NCI-H1436 (cell line): ENCODE data around the gene CTNNA1.
"Not testable (repeated sequence)": the region's sequence is repeated elsewhere in the genome, so short reads cannot be mapped to it uniquely, and the experiment has no call there.

Experiments
- DNase-seq: peaks from one replicate; lab custom pipeline; 2025; lab: John Stamatoyannopoulos, UW

The CTNNA1 gene

DNA sequence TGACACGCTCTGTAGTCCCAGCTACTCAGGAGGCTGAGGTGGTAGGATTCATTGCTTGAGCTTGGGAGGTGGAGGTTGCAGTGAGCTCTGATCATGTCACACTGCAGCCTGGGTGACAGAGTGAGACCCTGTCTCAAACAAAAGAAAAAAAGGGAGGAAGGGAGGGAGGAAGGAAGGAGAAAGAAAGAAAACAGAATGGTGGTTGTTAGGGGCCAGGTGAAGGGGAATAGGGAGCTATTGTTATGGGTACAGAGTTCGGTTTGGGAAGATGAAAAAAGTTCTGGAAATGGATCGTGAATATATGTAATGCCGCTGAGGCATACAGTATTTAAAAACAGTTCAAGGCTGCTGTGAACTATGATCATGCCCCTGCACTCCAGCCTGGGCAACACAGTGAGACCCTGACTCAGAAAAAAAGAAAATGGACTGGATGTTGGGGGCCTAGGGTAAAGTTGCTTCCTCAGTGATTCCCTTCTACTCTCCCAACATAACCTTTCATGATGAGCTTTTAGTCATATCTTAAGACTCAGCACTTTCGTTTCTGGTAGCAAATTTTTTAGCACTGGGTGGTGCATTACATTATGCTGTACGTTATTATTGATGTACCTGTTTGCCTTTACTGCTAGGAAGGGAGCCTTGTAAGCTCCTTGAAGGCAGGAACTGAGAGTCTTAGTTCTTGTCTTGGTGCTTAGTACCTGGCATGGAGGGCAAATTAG, 4.0 kb downstream of the CTNNA1 start:
- DNase-seq = no peak

DNA sequence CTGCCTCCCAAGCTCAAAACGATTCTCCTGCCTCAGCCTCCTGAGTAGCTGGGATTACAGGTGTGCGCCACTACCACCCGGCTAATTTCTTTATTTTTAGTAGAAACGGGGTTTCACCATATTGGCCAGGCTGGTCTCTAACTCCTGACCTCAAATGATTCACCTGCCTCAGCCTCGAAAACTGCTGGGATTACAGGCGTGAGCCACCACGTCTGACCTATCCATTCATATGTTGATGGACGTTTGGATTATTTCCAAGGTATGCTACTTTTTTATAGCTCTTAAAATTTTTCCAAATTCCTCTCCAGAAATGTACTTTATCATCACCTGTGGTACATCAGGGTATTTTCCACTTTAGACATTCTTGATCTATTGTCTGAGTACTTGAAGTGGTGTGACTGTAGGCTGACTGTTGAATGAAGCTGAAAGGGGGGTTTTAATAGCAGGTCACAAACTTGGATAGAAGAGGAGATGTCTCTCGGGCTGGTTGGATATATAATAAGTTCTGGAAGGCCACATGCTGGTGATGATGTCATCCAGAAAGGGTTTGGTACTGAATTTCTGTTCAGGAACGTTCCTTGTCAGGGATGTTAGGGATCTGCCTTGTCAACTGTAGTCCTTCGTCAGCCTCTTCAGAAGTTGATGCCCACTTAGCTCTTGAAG, 7.4 kb downstream of the CTNNA1 start:
- no peak for DNase-seq

DNA sequence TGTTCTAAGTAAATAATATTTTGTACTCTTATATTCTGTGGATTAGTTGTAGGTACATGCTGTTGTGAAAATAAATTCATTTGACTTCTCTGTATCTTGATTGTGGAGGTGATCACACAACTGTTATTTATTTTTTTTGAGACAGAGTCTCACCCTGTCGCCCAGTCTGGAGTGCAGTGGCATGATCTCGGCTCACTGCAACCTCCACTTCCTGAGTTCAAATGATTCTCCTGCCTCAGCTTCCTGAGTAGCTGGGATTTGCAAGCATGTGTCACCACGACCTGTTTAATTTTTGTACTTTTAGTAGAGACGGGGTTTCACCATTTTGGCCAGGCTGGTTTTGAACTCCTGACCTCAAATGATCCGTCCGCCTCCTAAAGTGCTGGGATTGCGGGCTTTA, 7.9 kb downstream of the CTNNA1 start:
- not testable (repeated sequence) for DNase-seq

DNA sequence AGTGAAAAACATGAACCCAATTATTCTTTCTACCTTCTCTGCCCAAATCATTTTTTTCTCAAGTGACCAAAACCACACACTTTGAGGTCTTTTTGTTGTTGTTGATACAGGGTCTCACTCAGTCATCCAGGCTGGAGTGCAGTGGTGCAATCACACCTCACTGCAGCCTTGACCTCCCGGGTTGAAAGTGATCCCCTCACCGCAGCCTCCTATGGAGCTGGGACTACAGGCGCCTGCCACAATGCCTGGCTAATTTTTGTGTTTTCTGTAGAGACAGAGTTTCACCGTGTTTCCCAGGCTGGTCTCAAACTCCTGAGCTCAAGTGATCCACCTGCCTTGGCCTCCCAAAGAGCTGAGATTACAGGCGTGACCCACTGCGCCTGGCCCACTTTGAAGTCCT, 8.4 kb downstream of the CTNNA1 start:
- not testable (repeated sequence) for DNase-seq

DNA sequence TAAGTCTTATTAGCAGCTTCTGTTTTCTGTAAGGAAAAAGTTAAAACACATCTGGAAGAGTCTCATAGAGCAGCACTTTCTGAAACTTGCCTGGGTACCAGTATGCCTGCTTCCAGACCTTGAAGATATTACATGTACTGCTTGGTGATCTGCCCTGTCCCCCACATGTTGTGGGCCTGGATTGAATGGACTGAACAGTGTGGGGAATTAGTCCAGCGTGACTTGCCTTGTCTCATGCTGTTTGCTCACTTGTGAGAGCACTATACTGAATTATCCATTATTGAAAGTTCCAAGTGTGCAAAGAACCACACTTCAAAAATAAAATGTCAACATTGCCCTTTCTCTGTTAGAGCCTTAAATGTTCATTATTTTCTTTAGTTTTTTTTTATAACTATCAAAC, 8.9 kb downstream of the CTNNA1 start:
- DNase-seq = no peak

DNA sequence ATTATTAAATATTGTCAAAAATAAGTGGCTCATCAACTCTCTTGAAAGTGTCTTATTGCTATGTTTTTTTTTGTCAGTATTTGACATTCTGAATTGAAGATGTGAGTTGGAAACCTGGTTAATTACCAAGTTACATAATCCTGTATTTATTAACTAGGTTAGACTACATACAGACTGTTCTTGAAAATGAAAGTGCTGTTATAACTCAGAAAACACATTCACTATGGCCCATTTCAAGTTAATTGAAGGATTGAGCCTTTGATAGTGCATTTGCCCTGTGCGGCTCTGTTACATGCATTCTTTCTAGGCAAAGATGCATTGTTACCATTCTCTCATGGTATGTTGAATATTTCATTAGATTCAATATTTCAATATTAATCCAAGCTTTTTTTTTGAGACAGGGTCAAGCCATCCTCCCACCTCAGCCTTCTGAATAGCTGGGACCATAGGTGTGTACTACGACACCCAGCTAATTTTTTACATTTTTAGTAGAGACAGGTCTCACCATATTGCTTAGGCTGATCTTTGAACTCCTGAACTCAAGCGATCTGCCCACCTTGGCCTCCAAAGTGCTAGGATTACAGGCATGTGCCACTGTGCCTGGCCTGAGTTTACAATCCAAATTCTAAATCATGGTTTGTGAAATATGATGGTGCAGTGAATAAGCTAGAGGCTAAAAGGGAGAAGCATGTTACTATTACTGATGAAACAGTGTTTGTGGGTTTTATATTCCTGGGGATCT, 10.0 kb downstream of the CTNNA1 start:
- DNase-seq = no peak

DNA sequence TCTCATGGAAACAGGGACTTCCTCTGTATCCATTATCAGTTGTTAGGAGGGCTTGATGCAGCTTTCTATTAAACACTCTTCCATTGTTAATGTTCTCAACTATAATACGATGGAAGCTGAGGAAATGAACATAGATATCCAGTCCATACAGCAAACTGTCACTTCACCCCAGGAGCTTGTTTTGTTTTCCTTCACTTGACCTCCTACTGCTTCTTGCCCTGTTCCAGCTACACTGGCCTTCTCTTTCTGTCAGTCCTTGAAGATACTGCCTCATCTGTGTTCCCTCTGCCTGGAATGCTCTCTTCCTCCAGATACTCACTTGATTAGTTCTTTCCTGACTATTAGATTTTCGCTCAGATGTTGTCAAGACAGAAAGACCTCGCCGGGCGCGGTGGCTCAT, 17.1 kb downstream of the CTNNA1 start:
- no peak for DNase-seq

DNA sequence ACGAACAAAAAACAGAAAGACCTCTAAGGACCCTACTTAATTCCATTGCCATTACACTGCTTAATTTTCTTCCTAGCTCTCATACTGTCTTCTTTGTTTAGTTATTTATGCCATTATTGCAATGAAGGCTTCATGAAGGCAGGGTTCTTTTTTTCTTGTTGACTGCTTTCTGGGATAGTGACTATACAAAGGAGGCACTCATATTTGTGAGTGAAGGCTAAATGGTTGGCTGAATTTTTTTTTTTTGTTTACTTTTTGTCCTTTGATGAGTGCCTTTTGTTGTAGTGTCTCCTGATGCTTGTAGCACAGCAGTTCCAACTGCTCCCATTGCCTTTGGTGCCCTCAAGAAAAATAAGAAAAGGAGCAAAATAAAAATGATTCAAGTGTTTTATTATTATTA, 17.8 kb downstream of the CTNNA1 start:
- DNase-seq = no peak

DNA sequence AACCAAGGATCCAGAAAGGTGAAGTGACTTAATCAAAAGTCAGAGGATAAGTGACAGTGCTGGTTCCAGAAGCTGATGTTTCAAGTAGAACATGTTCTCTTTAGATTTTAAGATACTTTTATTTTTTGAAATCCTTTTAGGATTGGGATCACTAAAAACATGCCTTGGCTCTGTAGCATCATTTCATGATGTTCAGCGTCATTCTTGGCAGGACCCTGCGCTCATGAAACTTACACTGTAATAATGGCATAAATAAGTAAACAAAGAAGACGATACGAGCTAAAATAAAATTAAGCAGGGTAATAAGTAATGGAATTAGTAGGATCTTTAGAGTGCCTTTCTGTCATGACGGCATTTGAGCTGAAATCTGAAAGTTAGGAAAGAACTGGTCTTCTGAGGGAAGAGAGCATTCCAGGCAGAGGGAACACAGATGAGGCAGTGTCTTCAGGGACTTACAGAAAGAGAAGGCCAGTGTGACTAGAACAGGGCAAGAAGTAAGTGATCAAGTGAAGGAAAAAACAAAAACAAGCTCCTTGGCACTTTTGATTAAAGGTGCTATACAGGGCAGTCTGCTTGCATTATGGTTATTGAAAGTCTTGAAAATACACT, 19.9 kb downstream of the CTNNA1 start:
- no peak for DNase-seq

DNA sequence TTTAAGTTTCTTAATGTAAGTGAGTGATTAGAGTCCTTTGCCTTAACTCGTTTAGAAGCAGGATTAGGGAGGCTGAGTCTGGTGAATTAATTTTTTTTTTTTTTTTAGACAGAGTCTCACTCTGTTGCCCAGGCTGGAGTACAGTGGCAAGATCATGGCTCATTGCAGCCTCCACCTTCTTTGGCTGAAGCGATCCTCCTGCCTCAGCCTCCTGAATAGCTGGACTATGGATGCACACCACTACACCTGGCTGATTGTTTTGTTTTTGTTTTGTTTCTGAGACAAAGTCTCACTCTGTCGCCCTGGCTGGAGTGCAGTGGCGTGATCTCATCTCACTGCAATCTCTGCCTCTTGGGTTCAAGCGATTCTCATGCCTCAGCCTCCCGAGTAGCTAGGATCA, 20.4 kb downstream of the CTNNA1 start:
- not testable (repeated sequence) for DNase-seq

DNA sequence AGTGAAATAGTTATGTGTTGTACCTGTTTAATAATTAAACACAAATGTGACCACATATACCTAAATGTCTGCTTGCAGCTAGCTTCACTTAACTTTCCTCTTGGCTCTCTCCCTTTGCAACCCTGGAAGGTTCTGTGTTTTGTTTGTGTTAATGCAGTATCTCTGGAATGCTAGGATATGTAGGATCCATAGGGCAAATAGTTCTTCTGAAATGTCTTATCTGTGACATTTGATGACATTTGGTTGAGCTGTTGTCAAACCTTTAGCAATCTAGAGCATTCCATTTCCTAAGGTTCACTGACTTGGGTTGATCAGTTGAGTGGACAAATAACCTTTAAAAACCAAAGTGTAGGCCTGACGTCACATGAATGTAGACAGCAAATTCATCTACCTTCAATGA, 21.8 kb downstream of the CTNNA1 start:
- no peak for DNase-seq

DNA sequence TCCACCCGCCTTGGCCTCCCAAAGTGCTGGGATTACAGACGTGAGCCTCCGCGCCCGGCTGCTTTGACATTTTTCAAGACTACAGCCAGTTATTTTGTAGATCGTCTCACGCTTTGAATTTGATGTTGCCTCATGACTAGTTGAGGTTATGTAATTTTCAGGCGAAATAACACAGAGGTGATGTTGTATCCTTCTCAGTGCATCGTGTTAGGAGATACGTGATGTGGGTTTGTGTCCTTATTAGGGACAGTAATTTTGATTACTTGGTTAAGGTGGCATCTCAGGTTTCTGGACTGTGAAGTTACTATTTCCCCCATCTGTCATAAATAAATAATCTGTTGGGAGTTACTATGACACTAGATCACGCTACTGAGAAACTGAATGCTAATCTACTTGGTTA, 25.0 kb downstream of the CTNNA1 start:
- DNase-seq = no peak

DNA sequence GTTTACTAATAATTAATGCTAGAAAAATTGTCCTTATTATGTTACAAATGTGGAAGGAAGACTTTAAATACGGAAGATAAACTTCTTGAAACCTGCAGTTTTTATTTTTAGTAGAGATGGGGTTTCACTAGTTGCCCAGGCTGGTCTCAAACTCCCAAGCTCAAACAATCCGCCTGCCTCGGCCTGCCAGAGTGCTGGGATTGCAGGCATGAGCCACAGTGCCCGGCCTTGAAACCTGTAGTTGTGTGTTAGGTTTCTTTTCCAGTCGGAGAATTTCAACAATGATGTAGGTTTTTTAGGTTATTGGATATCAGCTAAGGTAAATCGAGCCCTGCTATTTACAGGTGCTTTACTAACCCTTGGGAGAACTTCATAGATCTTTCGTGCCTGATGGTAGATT, 30.8 kb downstream of the CTNNA1 start:
- DNase-seq = no peak

DNA sequence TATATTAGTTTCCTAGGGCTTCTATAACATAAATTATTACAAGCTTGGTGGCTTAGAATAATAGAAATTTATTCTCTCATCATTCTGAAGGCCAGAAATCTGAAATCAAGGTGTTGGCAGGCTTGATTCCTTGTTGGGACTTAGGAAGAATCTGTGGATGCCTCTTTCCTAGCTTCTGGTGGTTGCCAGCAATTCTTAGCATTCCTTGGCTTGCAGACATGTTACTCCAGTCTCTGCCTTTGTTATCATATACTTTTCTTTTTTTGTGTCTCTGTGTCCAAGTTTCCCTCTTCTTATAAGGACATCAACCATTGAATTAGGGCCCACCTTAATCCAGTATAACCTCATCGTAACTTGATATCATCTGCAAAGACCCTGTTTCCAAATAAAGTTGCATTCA, 31.4 kb downstream of the CTNNA1 start:
- DNase-seq = no peak

DNA sequence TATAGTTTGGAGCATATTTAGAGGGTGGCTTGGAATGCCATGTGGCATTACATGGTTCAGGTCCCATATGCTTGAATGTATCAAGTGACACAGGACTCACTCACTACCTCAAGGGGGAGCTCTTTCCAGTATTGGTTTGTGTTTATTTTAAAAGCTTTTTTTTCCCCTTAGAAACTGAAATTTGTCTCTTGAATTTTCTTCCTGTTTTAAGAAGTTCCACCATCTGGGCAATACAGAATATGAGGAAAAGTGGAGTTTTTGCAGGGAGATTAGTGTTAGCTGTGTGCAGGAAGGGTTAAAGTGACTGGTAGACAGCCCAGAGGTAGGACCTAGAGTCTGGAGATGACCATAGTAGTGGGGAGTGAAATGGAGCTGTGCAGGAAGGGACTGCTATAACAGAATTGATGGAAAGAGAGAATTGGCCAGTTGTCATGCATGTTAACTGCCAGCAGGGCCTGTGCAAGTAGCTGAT, 36.6 kb downstream of the CTNNA1 start:
- DNase-seq = peak; percentile 7

DNA sequence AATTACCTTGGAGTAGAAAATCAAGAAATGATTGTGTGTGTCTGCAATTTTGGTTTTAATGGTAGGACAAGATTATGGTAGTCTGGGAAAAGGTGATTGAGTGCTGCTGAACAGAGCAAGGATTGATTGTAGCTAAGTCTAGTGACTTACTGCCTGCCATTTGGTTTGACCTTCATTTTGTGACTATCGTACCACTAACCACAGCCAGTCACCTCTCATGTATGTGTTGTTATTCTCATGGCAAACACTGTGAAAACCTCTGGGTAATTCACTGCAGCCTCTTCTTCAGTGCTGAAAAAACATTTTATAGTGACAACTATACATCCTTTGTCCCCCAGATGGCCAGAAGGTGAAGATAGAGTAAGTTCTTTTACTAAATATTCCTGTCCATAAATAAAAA, 37.5 kb downstream of the CTNNA1 start:
- DNase-seq = no peak

DNA sequence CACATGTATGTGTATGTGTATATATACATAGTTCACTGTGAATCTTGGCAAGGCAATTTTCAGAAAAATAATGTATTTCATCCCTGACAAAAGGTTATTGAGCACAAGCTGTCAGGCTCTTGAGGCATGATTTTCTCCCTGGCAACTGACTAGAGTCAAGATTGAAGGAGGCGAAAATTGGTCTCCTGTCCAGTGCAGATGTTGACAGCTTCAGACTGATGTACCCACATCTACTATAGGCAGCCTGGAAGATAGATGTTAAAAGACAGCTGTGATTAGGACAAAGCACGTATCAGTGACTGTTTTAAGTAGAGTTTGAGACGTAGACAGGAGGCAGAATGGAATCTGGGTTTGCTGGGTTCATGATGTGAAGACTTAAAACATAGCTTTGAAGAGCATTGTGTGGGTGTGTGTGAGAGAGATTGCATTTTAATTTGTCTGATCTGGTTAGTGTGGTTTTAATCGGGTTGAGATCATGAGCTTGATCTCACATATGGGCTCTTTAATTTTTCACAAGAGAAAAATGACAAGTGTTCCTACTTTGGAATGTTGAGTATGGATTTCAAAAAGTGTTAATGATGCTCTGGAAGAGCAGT, 39.1 kb downstream of the CTNNA1 start:
- DNase-seq = no peak

DNA sequence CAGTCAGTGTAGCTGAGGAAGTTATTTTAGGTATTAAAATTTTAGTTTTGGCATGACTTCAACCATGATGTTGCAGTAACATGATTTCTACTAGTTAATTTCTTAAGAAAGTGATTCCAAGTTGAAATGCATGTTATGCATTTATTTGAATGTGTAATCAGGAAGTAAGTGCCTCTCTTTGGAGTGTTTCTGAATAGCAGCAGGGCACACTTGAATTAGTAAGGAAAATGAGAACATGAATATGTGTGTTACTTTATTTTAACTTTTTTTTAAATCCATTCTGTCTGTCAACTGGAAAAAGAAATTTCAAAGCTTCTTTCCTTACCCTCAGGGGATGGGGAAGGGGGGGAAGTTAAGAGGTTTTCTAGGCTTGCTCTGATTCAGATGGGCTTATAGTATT, 40.4 kb downstream of the CTNNA1 start:
- no peak for DNase-seq

DNA sequence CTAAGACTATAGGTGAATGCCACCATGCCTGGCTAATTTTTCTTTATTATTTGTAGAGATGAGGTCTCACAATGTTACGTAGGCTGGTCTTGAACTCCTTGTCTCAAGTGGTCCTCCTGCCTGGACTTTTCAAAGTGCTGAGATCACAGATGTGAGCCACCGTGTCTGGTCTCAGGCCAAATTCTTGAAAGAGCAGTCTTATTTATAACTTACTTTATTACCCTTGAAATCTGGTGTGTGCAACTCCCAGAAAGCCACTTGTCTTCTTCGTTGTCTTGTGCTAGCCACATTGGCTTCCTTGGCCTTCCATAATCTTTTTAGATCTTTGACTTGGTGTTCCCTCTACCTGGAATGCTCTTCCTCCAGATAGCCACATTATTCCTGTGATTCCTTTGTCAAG, 50.1 kb downstream of the CTNNA1 start:
- DNase-seq = no peak

DNA sequence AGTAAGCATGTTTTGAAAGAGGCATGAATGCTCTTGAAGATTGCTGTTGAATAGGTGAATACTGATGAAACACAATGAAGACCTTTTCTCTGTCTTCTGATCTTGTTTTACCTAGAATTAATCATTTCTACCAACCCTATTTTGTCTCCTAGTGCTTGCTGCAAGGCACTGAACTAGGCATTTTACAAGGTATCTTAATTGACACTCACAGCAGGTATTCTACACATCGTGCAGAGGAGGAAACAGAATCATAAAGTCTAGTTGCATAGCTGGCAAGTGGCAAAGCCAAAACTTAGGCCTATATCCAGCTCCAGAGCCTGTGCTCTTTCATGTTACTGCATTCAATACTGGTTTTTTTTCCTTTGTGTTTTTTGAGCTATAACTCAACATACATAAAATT, 50.7 kb downstream of the CTNNA1 start:
- no peak for DNase-seq

DNA sequence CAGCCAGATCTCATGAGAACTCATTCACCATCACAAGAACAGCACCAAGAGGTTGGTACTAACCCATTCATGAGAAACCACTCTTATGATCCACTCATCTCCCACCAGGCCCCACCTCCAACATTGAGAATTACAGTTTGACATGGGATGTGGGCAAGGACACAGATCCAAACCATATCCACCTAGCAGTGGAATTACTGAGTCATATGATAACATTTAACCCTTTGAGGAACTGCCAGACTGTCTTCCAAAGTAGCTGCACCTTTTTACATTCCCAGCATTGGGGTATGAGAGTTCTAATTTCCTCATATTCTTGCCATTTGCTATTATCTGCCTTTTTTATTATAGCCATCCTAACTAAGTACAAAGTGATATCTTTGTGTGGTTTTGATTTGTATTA, 51.9 kb downstream of the CTNNA1 start:
- DNase-seq = no peak

DNA sequence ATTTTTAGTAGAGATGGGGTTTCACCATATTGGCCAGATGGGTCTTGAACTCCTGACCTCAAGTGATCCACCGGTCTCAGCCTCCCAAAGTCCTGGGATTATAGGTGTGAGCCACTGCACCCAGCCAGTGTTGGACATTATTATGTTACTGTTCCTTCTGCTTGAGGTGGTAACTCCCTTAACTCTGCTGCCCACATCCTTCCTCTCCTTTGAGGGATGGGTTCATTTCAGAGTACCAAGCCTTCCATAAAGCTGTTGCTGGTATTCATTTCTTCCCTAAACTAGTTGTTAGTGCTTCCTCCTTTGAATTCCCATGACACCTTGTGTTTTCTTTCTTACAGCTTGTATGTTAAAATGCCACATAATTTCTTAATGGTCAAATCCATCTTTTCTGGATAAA, 54.0 kb downstream of the CTNNA1 start:
- DNase-seq = no peak
